ENCODE data around the gene TRPV2.

TRPV2 gene

GRCh38 chr17:16435925-16436886, 20.8 kb downstream of the TRPV2 start:
- Histone ChIP-seq H3K4me2 (no peak overlapping the region), H3K27me3 (ENCODE audit: insufficient read depth, low read depth) (no peaks in the 10 kb centered on the region), H2AFZ (ENCODE audit: low read depth) (no peak overlapping the region), H3K9ac (no peak overlapping the region), H3K27ac (no peak overlapping the region), H3K36me3 (ENCODE audit: insufficient read depth) (peaks cover under 1% of the 10 kb centered on the region; the same call in 1 of the 2 replicates), H3K4me3 (IDR thresholded peaks at IDR 0.05; ENCODE audit: insufficient read depth, low read depth, low read length) (no peak overlapping the region), H3K79me2 (ENCODE audit: insufficient read depth, low read depth) (peaks cover 22% of the 10 kb centered on the region), H4K20me1 (ENCODE audit: insufficient read depth) (no peaks in the 10 kb centered on the region), H3K4me1 (ENCODE audit: low read depth, poor library complexity, severe bottlenecking) (peaks cover 10% of the 10 kb centered on the region)
- TF ChIP-seq, protein P1, sequence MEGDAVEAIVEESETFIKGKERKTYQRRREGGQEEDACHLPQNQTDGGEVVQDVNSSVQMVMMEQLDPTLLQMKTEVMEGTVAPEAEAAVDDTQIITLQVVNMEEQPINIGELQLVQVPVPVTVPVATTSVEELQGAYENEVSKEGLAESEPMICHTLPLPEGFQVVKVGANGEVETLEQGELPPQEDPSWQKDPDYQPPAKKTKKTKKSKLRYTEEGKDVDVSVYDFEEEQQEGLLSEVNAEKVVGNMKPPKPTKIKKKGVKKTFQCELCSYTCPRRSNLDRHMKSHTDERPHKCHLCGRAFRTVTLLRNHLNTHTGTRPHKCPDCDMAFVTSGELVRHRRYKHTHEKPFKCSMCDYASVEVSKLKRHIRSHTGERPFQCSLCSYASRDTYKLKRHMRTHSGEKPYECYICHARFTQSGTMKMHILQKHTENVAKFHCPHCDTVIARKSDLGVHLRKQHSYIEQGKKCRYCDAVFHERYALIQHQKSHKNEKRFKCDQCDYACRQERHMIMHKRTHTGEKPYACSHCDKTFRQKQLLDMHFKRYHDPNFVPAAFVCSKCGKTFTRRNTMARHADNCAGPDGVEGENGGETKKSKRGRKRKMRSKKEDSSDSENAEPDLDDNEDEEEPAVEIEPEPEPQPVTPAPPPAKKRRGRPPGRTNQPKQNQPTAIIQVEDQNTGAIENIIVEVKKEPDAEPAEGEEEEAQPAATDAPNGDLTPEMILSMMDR (conservative IDR thresholded peaks at IDR 0.05; ENCODE audit: low read depth, low read length), result no peak

- Histone ChIP-seq H3K79me2 (ENCODE audit: insufficient read depth, low read depth) (peaks cover 30% of the 10 kb centered on the region), H2AFZ (ENCODE audit: low read depth) (no peak overlapping the region), H3K4me1 (ENCODE audit: low read depth, poor library complexity, severe bottlenecking) (peaks cover 16% of the 10 kb centered on the region), H4K20me1 (ENCODE audit: insufficient read depth) (no peaks in the 10 kb centered on the region), H3K36me3 (ENCODE audit: insufficient read depth) (peaks cover 7% of the 10 kb centered on the region; the same call in 1 of the 2 replicates), H3K4me2 (no peak overlapping the region), H3K27me3 (ENCODE audit: insufficient read depth, low read depth) (no peaks in the 10 kb centered on the region), H3K9ac (no peak overlapping the region), H3K27ac (no peak overlapping the region), H3K4me3 (IDR thresholded peaks at IDR 0.05; ENCODE audit: insufficient read depth, low read depth, low read length) (no peak overlapping the region)
- TF ChIP-seq, protein P1 (conservative IDR thresholded peaks at IDR 0.05; ENCODE audit: low read depth, low read length), result no peak
Observed at GRCh38 chr17:16437083-16437482, 21.7 kb downstream of the TRPV2 start.

- Histone ChIP-seq H3K27me3 (ENCODE audit: insufficient read depth, low read depth) (no peaks in the 10 kb centered on the region), H3K4me3 (IDR thresholded peaks at IDR 0.05; ENCODE audit: insufficient read depth, low read depth, low read length) (no peak overlapping the region), H3K4me2 (peak overlapping the region; percentile 67), H3K79me2 (ENCODE audit: insufficient read depth, low read depth) (peaks cover 34% of the 10 kb centered on the region), H3K9ac (peak overlapping the region; percentile 88; the same call in 1 of the 2 replicates), H3K27ac (peak overlapping the region; percentile 68; the same call in 1 of the 2 replicates), H2AFZ (ENCODE audit: low read depth) (peak overlapping the region; percentile 25; the same call in 1 of the 2 replicates), H3K36me3 (ENCODE audit: insufficient read depth) (peaks cover 7% of the 10 kb centered on the region; the same call in 1 of the 2 replicates), H3K4me1 (ENCODE audit: low read depth, poor library complexity, severe bottlenecking) (peaks cover 18% of the 10 kb centered on the region), H4K20me1 (ENCODE audit: insufficient read depth) (no peaks in the 10 kb centered on the region)
- TF ChIP-seq, protein P1 (conservative IDR thresholded peaks at IDR 0.05; ENCODE audit: low read depth, low read length), result no peak
Observed at GRCh38 chr17:16438173-16438556, 22.8 kb downstream of the TRPV2 start.

DNA sequence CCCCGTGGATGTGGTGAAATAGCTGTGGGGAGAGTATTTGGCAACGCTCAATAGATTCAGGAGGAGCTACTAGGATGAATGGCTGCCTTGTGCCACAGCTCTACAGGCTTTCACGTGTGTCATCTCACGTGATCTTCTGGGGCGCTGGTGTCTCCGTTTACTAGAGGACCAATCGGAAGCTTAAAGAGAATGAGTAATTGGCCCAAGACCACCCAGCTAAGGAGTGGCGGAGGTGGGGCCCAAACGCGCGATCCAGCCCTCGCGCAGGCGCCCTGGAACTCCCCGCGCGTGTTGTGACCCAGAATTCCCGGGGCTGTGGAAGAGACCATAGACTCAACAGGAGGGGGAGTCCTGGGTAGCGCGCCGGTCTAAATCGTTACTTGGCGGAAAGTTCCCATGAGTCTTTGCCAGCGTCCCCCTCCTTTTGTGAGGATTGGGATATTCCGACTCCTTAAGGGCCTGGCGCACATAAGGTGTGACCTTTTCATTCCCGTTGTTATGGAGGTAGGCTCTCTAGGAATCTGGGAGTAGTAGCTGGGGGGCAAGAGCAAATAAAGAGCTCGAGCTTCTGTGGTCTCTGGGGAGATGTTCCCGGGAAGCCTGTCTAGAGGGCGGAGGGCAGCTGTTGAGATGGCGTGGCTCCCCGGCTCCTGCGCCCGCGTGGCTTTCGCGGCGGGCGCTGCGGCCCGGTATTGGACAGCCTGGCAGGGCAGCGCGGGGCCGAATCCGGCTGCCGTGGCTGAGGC, 23.4 kb downstream of the TRPV2 start:
- Histone ChIP-seq H3K9ac (peak overlapping the region; percentile 88), H3K4me2 (peak overlapping the region; percentile 91), H3K4me1 (ENCODE audit: low read depth, poor library complexity, severe bottlenecking) (peaks cover 18% of the 10 kb centered on the region), H3K36me3 (ENCODE audit: insufficient read depth) (peaks cover 7% of the 10 kb centered on the region; the same call in 1 of the 2 replicates), H4K20me1 (ENCODE audit: insufficient read depth) (no peaks in the 10 kb centered on the region), H3K27ac (peak overlapping the region; percentile 68), H3K4me3 (IDR thresholded peaks at IDR 0.05; ENCODE audit: insufficient read depth, low read depth, low read length) (no peak overlapping the region), H2AFZ (ENCODE audit: low read depth) (peak overlapping the region; percentile 30; the same call in 1 of the 2 replicates), H3K27me3 (ENCODE audit: insufficient read depth, low read depth) (no peaks in the 10 kb centered on the region), H3K79me2 (ENCODE audit: insufficient read depth, low read depth) (peaks cover 34% of the 10 kb centered on the region)
- TF ChIP-seq, protein P1 (conservative IDR thresholded peaks at IDR 0.05; ENCODE audit: low read depth, low read length), result no peak
